Sigmoid colon (tissue), 4 donors: Measurements from ENCODE around the gene GNPNAT1.

Source experiments
- EP300 ChIP-seq, 4 donors: sonication (generic); formaldehyde crosslinking; IDR thresholded peaks; one replicate each; pipeline ENCODE4 v1.6.1; 2017; ENCODE audit warnings: antibody characterized with exemption in 4 of 4
- POLR2A ChIP-seq, 2 donors: fragments of 450-650 bp; IDR thresholded peaks; one replicate each; pipeline ENCODE4 v1.6.1; 2016; ENCODE audit warnings: antibody characterized with exemption in 2 of 2, mild to moderate bottlenecking in 2 of 2, moderate library complexity in 2 of 2
- POLR2AphosphoS5 ChIP-seq, 4 donors: sonication (generic); formaldehyde crosslinking; IDR thresholded peaks; one replicate each; pipeline ENCODE4 v1.6.1; 2017; ENCODE audit warnings: antibody characterized with exemption in 4 of 4
- TF ChIP-seq, protein P1 (sequence below), 4 experiments: fragments of 450-650 bp in 3 of 4; fragments of 200-600 bp in 1 of 4; IDR thresholded peaks; one replicate each; pipeline ENCODE4 v1.5.1; 2016 to 2019; ENCODE audit warnings: antibody characterized with exemption in 4 of 4, mild to moderate bottlenecking in 3 of 4, moderate library complexity in 2 of 4

DNA sequence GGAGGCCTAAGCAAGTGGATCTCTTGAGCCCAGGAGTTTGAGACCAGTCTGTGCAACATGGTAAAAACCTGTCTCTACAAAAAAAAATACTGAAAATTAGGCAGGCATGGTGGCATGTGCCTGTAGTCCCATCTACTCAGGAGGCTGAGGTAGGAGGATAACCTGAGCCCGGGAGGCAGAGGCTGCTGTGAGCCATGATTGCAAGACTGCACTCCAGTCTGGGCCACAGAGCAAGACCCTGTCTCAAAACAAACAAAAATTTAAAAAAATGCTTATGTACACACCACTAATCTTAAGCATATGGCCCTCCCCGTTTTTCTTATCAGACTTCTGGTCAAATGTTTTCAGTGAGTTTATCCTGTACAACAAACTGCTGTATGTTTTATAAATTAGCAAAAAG lies 1.7 kb upstream of the GNPNAT1 start:
- TF ChIP-seq, protein P1, sequence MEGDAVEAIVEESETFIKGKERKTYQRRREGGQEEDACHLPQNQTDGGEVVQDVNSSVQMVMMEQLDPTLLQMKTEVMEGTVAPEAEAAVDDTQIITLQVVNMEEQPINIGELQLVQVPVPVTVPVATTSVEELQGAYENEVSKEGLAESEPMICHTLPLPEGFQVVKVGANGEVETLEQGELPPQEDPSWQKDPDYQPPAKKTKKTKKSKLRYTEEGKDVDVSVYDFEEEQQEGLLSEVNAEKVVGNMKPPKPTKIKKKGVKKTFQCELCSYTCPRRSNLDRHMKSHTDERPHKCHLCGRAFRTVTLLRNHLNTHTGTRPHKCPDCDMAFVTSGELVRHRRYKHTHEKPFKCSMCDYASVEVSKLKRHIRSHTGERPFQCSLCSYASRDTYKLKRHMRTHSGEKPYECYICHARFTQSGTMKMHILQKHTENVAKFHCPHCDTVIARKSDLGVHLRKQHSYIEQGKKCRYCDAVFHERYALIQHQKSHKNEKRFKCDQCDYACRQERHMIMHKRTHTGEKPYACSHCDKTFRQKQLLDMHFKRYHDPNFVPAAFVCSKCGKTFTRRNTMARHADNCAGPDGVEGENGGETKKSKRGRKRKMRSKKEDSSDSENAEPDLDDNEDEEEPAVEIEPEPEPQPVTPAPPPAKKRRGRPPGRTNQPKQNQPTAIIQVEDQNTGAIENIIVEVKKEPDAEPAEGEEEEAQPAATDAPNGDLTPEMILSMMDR (IDR thresholded peaks at IDR 0.05): no peak
- TF ChIP-seq POLR2AphosphoS5 (IDR thresholded peaks at IDR 0.05) (no peak), POLR2A (IDR thresholded peaks at IDR 0.05) (no peak), EP300 (IDR thresholded peaks at IDR 0.05) (no peak)
